Measurements from ENCODE around the gene CDC42SE2.

DNA sequence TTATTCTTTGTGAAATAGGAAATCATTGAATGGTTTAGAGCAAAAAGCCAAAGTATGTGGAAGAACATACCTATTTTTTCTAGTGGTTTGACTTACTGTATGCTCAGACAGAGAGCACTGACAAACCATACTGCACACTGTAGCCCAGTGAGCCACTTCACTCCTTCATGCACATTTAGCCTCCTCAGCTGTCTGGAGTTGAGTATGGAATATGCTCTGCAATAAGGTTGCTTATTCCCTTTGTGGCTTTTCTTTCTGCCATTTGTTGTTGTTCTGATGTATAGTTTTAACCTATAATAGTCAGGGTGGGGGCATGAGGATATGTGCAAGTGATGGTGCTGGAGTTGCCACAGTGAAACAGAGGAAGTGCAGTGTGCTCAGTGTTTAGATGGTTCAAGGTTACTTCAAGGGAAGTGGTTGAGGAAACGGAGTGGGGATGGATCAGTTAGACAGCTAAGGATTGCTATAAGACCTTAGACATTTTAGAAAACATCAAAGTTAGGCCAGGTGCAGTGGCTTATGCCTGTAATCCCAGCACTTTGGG is 100.7 kb downstream of the CDC42SE2 start:
- TF ChIP-seq POLR2AphosphoS5 (IDR thresholded peaks at IDR 0.05; ENCODE audit: low read depth, low read length) (no peak), POLR2A (IDR thresholded peaks at IDR 0.05; ENCODE audit: low read depth, low read length) (no peak), TAF1 (IDR thresholded peaks at IDR 0.05; ENCODE audit: low read depth, low read length) (no peak)
